ENCODE results near the gene PRG3.

Gene PRG3

DNA sequence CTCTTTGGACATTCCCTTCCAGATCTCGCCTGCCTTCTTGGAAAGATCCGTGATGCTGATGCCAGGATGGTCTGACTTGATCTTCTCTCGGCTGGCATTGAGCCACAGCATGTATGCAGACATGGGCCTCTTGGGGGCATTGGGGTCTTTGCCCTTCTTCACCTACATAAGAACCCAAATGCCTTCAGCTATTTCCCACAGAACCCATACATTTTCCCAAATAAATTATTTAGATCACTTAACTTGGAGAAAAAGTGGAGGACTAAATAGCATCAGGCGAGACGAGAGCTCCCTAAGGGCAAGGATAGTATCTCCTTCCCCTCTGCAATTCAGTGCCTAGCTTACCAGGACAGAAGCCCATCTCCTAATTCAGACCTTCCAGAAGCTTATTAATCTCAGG, 53.2 kb downstream of the PRG3 start:
- H3K9me2 ChIP-seq (replicated peaks; ENCODE audit: low read depth, low read length): no peaks in the 10 kb centered on the region
- H3F3A ChIP-seq (ENCODE audit: low read depth): no peaks in the 10 kb centered on the region
- H3K4me3 ChIP-seq (ENCODE audit: low read length, poor library complexity, severe bottlenecking): no peak overlapping the region
- peaks cover 29% of the 10 kb centered on the region; the same call in 1 of the 2 replicates for H3K79me2 ChIP-seq (ENCODE audit: insufficient read depth, low read length)
- H3K4me1 ChIP-seq (ENCODE audit: insufficient read depth, low read length, poor library complexity, severe bottlenecking): peaks cover 24% of the 10 kb centered on the region
- H3K9ac ChIP-seq (ENCODE audit: low read depth, low read length, poor library complexity, severe bottlenecking): no peak overlapping the region
- H3K4me2 ChIP-seq (ENCODE audit: low read depth, low read length, poor library complexity, severe bottlenecking): no peak overlapping the region
- peaks cover 67% of the 10 kb centered on the region; the same call in 1 of the 2 replicates for H3K36me3 ChIP-seq (ENCODE audit: insufficient read depth, low read length)
- no peaks in the 10 kb centered on the region for H3K9me3 ChIP-seq (ENCODE audit: insufficient read depth, low read depth, low read length)
- H3K27me3 ChIP-seq (ENCODE audit: insufficient read depth, low read length, poor library complexity, severe bottlenecking): no peaks in the 10 kb centered on the region
- TF ChIP-seq, protein P1, sequence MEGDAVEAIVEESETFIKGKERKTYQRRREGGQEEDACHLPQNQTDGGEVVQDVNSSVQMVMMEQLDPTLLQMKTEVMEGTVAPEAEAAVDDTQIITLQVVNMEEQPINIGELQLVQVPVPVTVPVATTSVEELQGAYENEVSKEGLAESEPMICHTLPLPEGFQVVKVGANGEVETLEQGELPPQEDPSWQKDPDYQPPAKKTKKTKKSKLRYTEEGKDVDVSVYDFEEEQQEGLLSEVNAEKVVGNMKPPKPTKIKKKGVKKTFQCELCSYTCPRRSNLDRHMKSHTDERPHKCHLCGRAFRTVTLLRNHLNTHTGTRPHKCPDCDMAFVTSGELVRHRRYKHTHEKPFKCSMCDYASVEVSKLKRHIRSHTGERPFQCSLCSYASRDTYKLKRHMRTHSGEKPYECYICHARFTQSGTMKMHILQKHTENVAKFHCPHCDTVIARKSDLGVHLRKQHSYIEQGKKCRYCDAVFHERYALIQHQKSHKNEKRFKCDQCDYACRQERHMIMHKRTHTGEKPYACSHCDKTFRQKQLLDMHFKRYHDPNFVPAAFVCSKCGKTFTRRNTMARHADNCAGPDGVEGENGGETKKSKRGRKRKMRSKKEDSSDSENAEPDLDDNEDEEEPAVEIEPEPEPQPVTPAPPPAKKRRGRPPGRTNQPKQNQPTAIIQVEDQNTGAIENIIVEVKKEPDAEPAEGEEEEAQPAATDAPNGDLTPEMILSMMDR (conservative IDR thresholded peaks at IDR 0.05; ENCODE audit: low read length): no peak
- TF ChIP-seq EZH2phosphoT487 (IDR thresholded peaks at IDR 0.05; ENCODE audit: borderline replicate concordance): no peak
- H2AFZ ChIP-seq (ENCODE audit: low read length): no peak overlapping the region
- peaks cover 3% of the 10 kb centered on the region for H4K20me1 ChIP-seq (ENCODE audit: insufficient read depth, low read length, poor library complexity, severe bottlenecking)
